HL-60 (cell line): ENCODE measurements around the gene PHETA1.

Source experiments
- CTCF ChIP-seq: IDR thresholded peaks from one replicate; pipeline ENCODE4 v1.5.1; 2011; ENCODE audit warnings: low read length, control low read depth, inconsistent platforms; ENCODE audit not compliant: insufficient read depth
- POLR2AphosphoS5 ChIP-seq: IDR thresholded peaks from 2 replicates; pipeline ENCODE4 v1.6.1; 2012; ENCODE audit warnings: low read depth

DNA sequence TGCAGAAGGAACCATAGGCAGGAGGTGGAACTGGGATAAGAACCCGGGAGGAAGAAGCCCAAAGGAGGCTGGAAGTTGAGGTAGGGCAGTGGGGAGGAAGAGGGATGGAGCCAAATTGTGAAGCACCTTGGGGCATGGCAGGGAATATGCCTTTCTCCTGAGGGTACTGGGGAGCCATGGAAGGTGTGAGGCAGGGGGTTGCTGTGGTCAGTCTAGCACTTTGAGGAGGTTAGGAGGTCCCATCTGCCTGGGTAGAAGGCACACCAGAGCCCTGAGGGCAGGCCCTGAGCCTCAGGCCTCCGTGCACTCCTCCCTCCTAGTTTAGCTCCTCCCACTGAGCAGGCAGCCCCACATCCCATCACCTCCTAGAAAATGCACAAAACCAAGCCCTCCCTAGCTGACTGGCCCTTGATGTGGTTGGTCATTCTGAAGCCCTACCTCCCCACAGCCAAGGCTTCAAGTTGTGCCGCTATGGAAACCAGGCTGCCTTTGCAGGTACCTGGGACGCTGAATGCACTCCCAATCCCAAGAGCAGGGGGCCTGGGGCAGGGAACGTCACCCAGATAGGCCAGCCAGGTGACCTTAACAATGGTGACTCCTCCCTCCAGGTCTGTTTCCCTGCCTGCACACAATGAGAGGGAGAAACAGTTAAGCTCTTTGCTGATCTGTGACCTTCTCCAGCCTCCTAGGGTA is 15.1 kb downstream of the PHETA1 start:
- TF ChIP-seq CTCF (no peak), POLR2AphosphoS5 (no peak)
